ENCODE data around the gene SETD1A.

GRCh38 chr16:31008551-31008950 lies 51.0 kb downstream of the SETD1A start:
- TF ChIP-seq CTCF (IDR thresholded peaks at IDR 0.05) (no peak), REST (IDR thresholded peaks at IDR 0.05) (no peak), USF2 (IDR thresholded peaks at IDR 0.05) (no peak), MAFK (IDR thresholded peaks at IDR 0.05; ENCODE audit: partially characterized antibody) (no peak), ELK1 (IDR thresholded peaks at IDR 0.05; ENCODE audit: low read depth, low read length) (no peak)

Data from A549 (cell line).